GM18507 (cell line): ENCODE results near the gene SLC25A41.
"Not testable (repeated sequence)": the region's sequence is repeated elsewhere in the genome, so short reads cannot be mapped to it uniquely, and the experiment has no call there.

ENCODE experiments used
- DNase-seq: peaks from one replicate; pipeline ENCODE4 v3.0.0; 2011; ENCODE audit warnings: low read depth; ENCODE audit not compliant: insufficient read length; ENCODE audit errors: extremely low spot score
- FAIRE-seq: peaks from 2 replicates; lab custom pipeline; 2011; peaks lifted over from hg19 to GRCh38; lab: Jason Lieb, UNC

Gene SLC25A41

DNA sequence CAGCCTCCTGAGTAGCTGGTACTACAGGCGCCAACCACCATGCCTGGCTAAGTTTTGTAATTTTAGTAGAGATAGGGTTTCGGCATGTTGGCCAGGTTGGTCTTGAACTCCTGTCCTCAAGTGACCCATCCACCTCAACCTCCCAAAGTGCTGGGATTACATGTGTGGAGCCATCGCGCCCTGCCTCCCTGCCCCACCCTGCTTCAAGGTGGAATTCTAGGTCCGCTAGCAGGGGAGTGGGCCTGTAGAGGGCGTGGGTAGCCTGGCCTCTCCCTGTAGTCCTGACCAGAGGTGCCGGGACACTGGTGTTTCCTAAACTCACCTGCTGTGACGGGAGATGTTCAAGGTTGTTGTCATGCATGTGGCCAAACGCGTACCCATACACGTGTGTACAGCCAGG is 398 bp downstream of the SLC25A41 start:
- FAIRE-seq: no peak
- no peak for DNase-seq

DNA sequence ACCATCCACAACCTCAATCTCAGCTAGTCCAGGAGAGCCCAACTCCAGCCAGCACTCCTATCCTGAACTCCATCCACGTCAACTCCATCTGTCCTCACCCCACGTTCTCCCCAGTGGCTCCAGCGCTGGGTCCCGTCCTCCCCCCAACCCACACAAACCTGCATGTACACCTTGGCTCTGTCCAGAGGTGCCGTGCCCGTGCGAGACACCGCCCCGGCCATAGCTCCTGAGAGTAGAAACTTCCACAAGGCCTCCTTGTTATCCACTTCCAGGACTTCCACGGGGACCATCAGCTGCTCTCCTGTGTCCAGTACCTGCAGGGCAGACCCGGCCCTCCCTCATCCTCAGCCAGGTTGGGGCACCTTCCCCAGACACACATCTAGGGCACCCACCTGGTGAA is 1.7 kb downstream of the SLC25A41 start:
- DNase-seq (no peak), FAIRE-seq (no peak)

DNA sequence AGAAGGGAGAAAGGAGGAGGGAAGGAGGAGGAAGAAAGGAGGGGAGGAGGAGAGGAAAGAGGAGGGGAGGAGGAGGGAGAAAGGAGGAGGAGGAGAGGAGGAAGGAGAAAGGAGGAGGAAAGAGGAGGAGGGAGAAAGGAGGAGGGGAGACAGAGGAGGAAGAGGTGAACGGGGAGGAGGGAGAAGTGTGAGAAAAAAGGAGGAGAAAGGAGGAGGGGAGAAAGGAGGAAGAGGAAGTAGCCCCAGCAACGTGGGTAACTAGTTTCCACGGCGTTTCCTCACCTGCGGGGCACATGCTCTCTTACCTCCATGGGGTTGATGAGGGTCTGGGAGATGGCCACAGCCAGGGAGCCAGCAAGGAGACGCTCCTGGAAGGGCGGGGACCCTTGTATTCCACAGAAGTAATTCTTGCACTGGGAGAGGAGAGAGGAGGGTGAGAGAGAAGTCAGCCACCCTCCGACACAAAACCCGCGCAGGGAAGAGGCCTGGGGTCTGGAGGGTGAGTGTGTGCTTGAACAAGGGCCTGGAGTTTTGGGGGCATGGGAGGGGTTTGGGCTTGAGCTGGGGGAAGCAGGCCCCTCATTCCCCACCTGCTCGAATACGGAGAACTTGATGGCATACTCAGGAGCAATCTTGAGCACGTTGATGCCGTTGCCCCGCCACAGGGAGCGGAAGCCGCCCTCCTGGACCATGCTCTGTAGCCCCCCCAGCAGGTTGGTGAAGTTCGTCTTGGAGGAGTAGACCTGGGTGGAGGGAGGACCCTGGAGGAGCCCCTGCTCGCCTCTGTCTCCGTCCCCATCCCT is 3.9 kb downstream of the SLC25A41 start:
- DNase-seq (no peak), FAIRE-seq (no peak)

DNA sequence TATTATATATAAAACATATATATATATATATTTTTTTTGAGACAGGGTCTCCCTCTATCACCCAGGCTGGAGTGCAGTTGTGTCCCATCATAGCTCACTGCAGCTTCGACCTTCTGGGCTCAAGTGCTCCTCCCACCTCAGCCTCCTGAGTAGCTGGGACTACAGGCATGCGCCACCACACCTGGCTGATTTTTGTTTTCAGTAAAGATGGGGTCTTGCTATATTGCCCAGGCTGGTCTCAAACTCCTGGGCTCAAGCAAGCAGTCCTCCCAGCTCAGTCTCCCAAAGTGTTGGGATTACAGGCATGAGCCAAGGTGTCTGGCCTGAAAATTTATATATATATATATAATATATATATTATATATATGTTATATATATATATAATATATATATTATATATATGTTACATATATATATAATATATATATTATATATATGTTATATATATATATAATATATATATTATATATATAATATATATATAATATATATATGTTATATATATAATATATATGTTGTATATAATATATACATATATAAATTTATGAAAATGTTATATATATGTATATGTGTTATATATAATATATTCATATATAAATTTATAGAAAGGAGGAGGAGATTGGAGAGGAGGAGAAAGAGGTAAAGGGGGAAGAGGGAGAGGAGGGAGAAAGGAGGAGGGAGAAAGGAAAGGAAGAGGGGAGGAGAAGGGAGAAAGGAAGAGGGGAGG is 4.7 kb downstream of the SLC25A41 start:
- not testable (repeated sequence) for FAIRE-seq, DNase-seq

DNA sequence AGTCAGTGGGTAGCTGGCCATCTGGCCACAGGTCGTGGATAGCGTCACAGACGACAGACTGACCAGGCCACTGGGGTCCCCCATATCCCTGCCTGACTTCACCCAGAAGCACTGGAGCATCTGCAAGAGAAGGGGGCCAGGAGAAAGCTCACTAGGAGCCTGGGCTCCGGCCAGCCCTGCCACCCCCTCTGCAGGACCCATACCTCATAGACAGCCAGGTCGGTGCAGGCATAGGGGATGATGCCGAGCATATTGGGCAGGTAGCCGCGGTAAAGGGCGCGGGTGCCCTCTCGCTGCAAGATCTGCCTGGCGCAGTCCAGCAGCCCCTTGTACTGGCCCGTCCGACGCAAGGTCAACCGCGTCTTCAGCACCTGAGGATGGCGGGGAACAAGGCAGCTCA is 6.4 kb downstream of the SLC25A41 start:
- FAIRE-seq (no peak), DNase-seq (no peak)

DNA sequence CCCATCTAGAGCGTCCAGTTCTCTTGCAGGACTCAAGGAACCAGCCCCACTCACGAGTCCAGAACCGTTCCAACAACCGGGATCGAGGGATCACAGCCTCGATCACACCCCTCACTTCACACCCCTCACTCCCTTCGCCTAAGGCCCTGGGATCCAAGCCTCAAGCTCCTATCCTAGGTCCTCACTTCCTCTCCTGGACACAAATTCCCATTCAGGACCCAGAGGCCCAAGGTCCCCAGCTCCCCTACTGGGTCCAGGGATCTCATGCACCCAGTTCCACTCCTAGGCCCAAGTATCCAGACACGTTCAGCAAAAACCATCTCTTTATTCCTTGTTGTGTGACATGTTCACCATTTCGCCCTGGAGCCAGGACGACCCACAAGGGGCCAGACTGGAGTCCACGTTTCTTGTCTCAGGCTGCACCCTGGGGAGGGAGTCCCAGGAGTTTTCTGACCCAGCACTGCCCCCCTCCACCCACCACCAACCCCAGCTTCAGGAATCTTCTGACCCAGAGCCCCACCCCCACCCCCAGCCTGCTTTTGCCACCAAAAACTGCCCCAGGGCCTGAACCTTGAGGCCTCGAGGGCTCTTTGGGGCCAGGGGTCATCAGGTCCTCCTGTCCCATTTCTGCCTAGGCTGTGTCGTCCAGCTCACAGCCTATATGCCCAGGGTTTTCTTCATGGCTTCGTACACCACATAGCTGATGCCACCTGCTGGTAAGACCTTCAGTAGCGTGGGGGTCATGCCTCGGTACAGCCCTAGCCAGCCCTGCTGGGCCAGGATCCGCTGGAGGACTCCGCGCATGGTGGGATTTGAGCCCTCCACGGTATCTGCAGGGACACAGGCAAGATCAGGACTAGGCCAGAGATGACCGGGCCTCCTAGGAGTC is 7.6 kb downstream of the SLC25A41 start:
- no peak for DNase-seq
- FAIRE-seq: peak; percentile 24

DNA sequence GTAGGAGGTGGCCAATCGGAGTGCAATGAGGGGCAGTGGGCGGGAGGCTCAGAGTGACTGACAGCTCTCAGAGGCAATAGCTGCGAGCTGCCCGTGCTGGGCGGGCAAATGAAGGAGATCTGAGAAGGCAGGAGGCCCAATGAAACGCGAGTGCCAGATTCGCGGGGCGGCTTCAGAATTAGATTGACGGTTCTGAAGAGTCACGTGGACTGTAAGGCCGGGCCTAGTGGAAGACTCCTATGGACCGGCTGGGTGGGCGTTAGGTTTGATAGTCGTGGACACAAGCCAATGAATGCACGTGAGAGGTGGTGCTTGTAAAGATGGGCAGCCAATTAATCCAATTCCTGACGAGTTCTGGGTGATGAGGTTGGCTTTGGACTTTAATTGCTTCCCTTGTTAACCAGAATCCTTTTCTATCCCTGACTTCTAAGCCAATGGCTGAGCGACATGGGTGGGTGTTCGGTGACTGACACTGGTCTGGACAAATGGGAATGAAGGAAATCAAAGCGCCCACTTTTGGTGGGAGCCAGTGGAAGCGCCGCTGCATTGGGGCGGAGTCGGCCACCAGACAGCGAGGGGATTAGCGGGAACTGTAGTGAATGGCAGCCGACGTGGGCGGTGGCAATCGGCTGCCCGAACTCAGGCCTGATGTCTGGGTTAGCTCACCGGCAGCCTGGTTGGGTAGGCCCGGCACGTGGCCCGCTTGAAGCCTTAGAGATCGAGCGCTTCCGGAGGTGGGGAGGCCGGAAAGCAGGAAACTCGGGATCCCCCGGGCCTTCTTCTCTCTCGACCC is 8.4 kb downstream of the SLC25A41 start:
- FAIRE-seq (peak; percentile 100), DNase-seq (peak; percentile 97)

DNA sequence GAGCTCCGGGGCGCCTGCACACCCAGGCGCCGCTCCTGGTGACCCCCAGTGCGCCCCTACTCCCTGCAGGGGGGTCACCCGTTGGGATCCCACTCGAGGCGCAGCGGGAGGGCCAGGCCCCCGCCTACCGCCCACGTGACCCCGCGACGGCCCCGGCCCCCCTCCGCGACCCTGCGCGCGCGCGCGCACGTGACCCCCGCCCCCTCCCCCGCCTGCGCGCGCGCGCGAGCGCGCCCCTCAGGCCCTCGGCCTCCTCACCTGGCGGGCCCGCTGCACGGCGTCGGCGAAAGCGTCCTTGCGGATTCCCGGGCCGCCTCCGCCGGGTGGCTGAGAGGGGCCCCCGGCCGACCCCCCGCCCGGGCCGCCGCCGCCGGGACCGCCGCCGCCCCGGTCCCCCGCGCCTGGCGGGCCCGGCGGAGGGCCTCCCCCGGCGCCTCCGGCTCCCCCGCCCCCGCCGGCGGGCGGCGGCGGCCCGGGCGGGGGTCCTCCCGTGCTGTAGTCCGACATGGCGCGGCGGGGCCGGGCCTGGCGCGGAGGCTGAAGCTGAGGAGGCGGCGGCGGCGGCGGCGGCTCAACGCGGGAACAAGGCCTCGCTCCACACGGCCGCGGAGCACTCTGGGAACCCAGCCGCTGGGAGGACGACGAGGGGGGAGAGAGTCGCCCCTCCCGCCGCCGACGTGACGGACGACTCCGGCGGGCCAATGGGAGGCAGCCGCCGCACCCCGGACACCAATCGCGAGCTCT is 9.2 kb downstream of the SLC25A41 start, which contains the start of gene KHSRP:
TSS of gene KHSRP (minus strand) at position 617 of the 744 bp plus-strand sequence. CDS start at position 507, 110 bp downstream.
- no peak for FAIRE-seq
- DNase-seq: no peak

DNA sequence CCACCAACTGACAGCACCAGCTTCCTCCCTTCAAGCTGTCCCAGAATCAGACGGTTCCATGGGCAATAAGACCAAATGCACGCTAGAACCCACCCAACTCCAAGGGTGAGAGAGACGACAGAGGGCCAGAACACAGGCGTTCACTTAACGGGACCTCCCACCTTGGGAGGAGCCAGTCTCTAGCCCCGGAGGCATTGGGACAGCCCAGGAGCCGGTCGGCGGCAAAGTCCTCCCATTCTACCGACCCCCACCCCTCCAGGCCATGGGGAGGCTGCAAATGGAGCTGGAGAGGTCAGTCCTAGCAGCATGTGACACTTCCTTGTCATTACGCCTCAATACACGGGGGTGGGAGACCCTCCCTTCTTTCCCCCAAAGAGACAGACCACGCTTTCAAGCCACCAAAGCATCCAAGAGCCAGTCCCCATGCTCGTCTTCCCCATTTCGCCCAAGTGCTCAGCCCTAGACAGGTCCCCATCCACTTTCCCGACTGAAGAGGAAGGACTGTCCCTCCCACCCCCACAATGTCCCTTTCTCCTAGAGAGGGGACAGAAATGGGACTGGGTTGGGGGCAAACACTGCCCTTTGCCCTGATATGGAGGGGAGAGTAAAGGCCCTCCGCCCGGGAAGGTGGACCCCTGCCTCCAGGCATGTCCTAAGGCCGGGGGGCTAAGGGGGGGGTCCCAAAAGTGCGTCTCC is 9.9 kb downstream of the SLC25A41 start:
- DNase-seq (no peak), FAIRE-seq (peak; percentile 59)

DNA sequence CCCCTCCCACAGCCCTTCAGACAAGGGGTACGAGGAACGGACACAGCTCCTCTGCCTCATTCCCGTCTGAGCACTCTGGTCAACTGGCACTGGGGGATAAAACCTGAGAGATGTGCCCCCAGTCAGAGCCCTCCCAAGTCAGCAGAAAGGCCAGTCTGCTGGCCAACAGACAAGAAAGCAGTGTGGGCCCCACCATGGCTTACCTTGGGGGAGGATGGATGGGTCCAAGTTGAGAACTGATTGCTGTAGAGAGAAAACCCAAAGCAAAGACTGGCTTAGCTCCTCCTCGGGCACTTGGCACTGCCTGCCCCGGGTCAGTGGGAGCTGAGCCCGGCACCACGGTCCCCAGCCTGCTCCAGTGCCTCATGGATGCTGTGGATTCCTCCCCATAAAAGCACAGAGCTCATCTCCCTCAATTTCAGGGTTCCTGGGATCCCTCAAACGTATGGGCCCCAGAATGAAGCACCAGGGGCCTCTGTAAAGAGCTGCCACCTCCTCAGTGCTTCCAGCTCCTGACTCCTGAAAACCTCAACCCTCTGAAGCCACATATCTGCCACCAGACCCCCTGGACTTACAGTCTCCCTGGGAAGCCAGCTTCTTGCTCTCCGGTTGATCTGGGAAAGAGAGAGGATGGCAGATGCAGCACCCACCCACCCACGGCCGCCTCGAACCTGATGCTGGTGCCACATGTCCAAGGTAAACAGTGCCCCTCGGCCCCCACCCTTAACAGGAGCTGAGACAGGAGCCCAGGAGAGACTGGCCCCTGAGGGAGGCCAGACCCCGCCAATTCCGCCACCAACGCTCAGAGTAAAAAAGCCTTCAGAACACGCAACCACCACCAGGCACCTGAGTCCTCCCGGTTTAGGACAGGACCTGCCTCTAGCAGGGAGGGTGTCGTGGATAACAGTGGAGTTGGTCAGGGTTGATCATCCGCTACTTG is 12.2 kb downstream of the SLC25A41 start:
- no peak for DNase-seq
- FAIRE-seq: no peak

DNA sequence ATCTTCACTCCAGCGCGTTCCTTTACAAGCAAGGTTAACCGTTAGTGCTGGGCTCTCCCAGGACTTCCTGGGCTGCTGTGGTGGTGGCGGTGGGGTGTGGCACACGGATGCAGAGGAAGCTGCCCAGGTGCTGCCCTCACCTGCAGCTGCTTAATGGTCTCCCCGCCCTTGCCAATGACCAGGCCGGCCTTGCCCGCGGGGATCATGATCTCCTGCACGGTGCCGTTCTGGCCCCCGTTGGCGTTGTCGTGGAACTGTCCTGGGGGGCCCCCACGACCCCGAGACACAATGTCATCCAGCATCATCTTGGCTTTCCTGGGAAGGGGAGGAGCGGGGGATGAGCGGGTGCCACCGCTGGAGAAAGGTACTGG is 15.0 kb downstream of the SLC25A41 start:
- DNase-seq (no peak), FAIRE-seq (no peak)

DNA sequence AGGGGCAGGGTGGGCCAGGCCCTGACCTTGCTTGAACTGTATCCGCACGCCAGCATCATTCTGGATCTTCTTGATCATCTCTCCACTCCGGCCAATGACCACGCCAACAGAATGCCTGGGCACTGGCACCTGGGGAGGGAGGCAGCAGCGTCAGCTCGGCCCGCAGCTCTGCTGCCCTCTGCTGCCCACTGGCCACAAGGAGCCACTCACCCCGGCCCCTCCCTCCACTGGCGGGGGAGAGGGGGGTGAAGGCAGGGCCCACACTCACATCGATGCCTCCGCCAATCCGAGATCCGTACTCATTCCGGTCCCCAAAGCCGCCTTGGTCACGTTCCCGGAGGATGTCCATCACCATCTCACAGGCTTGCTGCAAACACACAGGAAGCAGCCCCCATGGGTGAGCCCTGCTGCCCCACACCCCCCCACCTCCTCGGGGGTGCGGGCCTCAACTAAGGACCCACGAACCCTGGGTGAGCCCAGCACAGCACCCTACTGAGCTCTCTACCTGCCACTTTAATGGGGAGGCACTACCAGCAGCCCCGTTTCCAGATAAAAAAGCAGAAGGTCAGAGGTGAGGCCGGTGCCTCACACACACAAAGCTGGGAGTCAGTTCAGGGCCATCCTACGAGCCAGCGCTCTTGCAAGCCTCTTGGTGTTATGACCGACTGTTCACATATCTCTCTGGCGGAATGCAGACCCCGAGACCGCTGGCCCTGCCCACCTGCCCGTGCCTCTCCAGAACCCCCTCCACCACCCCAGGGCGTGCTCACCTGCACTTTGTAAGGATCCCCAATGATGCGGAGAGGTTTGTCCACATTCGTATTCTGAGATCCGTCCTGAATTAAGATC is 15.6 kb downstream of the SLC25A41 start:
- FAIRE-seq (no peak), DNase-seq (no peak)

DNA sequence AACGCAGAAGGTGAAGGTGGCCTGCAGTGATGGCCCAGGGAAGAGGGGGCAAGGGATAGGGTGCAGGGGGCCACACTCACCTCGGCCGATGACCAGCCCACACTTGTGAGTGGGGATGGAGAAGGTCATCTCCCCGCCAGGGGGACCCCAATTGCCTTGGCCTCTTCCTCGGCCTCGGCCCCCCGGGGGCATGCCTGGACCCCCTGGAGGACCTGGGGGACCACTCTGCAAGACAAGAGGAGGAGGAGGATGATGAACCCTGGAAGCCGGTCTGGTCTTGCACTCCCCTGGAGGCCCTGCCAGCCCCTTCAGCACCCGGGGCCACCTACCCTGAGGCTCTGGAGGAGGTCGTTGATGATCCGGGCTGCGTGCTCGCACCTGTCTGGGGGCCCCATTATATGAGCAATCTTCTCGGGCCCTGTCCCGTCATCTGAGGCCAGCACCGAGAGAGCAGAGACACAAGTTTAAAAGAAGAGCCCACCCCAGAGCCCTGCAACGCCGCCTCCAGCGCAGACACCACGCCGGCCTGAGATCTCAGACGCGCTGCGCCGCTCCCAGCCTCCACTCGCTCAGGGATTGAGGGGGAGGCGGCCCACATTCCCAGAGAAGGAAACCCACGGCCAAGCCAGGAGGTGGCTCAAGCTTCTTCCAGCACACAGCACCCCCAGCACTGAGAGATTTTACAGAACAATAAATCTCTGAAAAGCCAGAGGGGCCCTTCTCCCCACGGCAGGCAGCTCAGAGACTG is 16.7 kb downstream of the SLC25A41 start:
- no peak for FAIRE-seq
- DNase-seq: no peak

DNA sequence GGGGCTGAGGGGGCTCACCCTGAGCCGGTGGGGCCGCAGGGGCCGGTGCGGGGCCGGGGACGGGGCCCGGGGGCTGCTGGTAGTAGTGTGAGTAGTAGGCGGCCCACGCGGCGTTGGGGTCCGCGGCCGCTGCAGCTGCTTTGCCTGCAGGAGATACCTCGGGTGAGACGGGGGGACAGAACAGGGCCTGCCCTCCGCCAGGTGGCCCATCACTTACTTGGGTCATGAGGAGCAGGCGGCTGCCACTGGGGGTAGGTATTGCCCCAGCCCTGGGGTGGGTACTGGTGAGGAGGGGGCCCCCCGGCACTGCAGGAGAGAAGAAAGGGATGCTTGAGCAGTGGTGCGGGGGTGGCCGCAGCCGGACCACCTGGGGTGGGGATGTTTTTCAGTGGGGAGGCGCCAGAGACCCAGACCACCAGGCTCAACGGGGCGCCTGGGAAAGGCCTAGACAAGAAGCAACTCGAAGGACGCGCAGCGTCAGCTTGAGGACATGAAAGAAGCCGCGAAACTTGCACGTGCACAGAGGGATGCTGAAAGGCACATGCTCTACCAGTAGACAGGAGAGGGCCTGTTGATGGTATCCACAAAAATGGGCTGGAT is 17.9 kb downstream of the SLC25A41 start:
- FAIRE-seq (no peak), DNase-seq (no peak)
